ENCODE data around the gene LOXHD1. TPM values are rescaled to one million over a fixed set of nuclear protein-coding genes. Genes with fewer than 3 reads are reported as not detected.

Gene LOXHD1
- total RNA-seq, 2 donors from 2014 or later, result 0.27 to 5.5 TPM

- Histone ChIP-seq H3K27ac (no peak overlapping the region), H3K36me3 (no peaks in the 10 kb centered on the region), H3K27me3 (replicated peaks; ENCODE audit: insufficient read depth) (no peaks in the 10 kb centered on the region), H3K4me1 (ENCODE audit: control insufficient read depth in 1 of 2, low read depth in 2 of 2) (no peaks in the 10 kb centered on the region), H3K9me3 (no peaks in the 10 kb centered on the region), H3K4me3 (no peak overlapping the region)
- no peak for ATAC-seq (ENCODE audit: insufficient number of reproducible peaks, low FRiP score, low read depth)
- no peak for TF ChIP-seq CTCF (IDR thresholded peaks at IDR 0.05)
- no peak for DNase-seq (ENCODE audit: low spot score)
These were observed 24.5 kb downstream of the LOXHD1 start for GRCh38 chr18:46632401-46633071.

- no peaks in the 10 kb centered on the region for H3K27me3 ChIP-seq (replicated peaks; ENCODE audit: insufficient read depth)
- no peaks in the 10 kb centered on the region for H3K36me3 ChIP-seq
- no peak for ATAC-seq (ENCODE audit: insufficient number of reproducible peaks, low FRiP score, low read depth)
- H3K4me1 ChIP-seq (ENCODE audit: control insufficient read depth in 1 of 2, low read depth in 2 of 2), result no peaks in the 10 kb centered on the region
- H3K4me3 ChIP-seq, result no peak overlapping the region
- no peak for TF ChIP-seq CTCF (IDR thresholded peaks at IDR 0.05)
- no peak for DNase-seq (ENCODE audit: low spot score)
- H3K9me3 ChIP-seq, result no peaks in the 10 kb centered on the region
- H3K27ac ChIP-seq, result no peak overlapping the region
These were observed 26.0 kb downstream of the LOXHD1 start for GRCh38 chr18:46630991-46631390.

- ATAC-seq (ENCODE audit: insufficient number of reproducible peaks, low FRiP score, low read depth), result no peak
- Histone ChIP-seq H3K27ac (no peak overlapping the region), H3K4me1 (ENCODE audit: control insufficient read depth in 1 of 2, low read depth in 2 of 2) (no peaks in the 10 kb centered on the region), H3K36me3 (no peaks in the 10 kb centered on the region), H3K4me3 (no peak overlapping the region), H3K27me3 (replicated peaks; ENCODE audit: insufficient read depth) (no peaks in the 10 kb centered on the region), H3K9me3 (no peaks in the 10 kb centered on the region)
- no peak for TF ChIP-seq CTCF (IDR thresholded peaks at IDR 0.05)
- DNase-seq (ENCODE audit: low spot score), result no peak
These were observed 26.9 kb downstream of the LOXHD1 start for GRCh38 chr18:46630160-46630559.

GRCh38 chr18:46629361-46629760 is 27.7 kb downstream of the LOXHD1 start:
- H3K27me3 ChIP-seq (replicated peaks; ENCODE audit: insufficient read depth), result no peaks in the 10 kb centered on the region
- ATAC-seq (ENCODE audit: insufficient number of reproducible peaks, low FRiP score, low read depth) (no peak), DNase-seq (ENCODE audit: low spot score) (no peak)
- H3K27ac ChIP-seq, result no peak overlapping the region
- no peak for TF ChIP-seq CTCF (IDR thresholded peaks at IDR 0.05)
- H3K4me3 ChIP-seq, result no peak overlapping the region
- no peaks in the 10 kb centered on the region for H3K4me1 ChIP-seq (ENCODE audit: control insufficient read depth in 1 of 2, low read depth in 2 of 2)
- H3K36me3 ChIP-seq, result no peaks in the 10 kb centered on the region
- H3K9me3 ChIP-seq, result no peaks in the 10 kb centered on the region

GRCh38 chr18:46628206-46628605 is 28.8 kb downstream of the LOXHD1 start:
- ATAC-seq (ENCODE audit: insufficient number of reproducible peaks, low FRiP score, low read depth) (no peak), DNase-seq (ENCODE audit: low spot score) (no peak)
- no peak overlapping the region for H3K27ac ChIP-seq
- no peaks in the 10 kb centered on the region for H3K27me3 ChIP-seq (replicated peaks; ENCODE audit: insufficient read depth)
- no peak overlapping the region for H3K4me3 ChIP-seq
- no peaks in the 10 kb centered on the region for H3K36me3 ChIP-seq
- H3K4me1 ChIP-seq (ENCODE audit: control insufficient read depth in 1 of 2, low read depth in 2 of 2), result peaks cover 0 to 4% of the 10 kb centered on the region in 2 donors
- H3K9me3 ChIP-seq, result no peaks in the 10 kb centered on the region
- no peak for TF ChIP-seq CTCF (IDR thresholded peaks at IDR 0.05)
